Activated CD8-positive, alpha-beta memory T cell treated with anti-CD3 and anti-CD28 coated beads, Interleukin-2, amount 50 U/mL, for 1 hour (primary cell): ENCODE data around the gene RTTN.

Source experiments
- DNase-seq: peaks from one replicate; pipeline ENCODE4 v3.0.0-alpha.2; 2020; ENCODE audit errors: extremely low read depth

RTTN gene

GRCh38 chr18:70028734-70029133, 176.8 kb downstream of the RTTN start:
- DNase-seq = no peak

- no peak for DNase-seq
Measured at GRCh38 chr18:70028084-70028483, 177.4 kb downstream of the RTTN start.

- DNase-seq = no peak
Measured at GRCh38 chr18:70025580-70025979, 179.9 kb downstream of the RTTN start.

GRCh38 chr18:70024829-70025228, 180.7 kb downstream of the RTTN start:
- no peak for DNase-seq

GRCh38 chr18:70024093-70024492, 181.4 kb downstream of the RTTN start:
- DNase-seq = no peak

GRCh38 chr18:70022636-70023035, 182.9 kb downstream of the RTTN start:
- no peak for DNase-seq

- DNase-seq = no peak
Measured at GRCh38 chr18:70021498-70021897, 184.0 kb downstream of the RTTN start.

- DNase-seq = no peak
Measured at GRCh38 chr18:70021043-70021442, 184.4 kb downstream of the RTTN start.

- no peak for DNase-seq
Measured at GRCh38 chr18:70019991-70020390, 185.5 kb downstream of the RTTN start.

- DNase-seq = no peak
Measured at GRCh38 chr18:70019136-70019535, 186.4 kb downstream of the RTTN start.

GRCh38 chr18:70015127-70015526, 190.4 kb downstream of the RTTN start:
- no peak for DNase-seq

- no peak for DNase-seq
Measured at GRCh38 chr18:70005580-70005979, 199.9 kb downstream of the RTTN start.

GRCh38 chr18:70004696-70005095, 200.8 kb downstream of the RTTN start:
- no peak for DNase-seq

GRCh38 chr18:69999656-70000055, 205.8 kb downstream of the RTTN start:
- DNase-seq = no peak

GRCh38 chr18:69998523-69998987, 206.9 kb downstream of the RTTN start:
- DNase-seq = no peak

- no peak for DNase-seq
Measured at GRCh38 chr18:69996951-69997798, 208.3 kb downstream of the RTTN start.

- DNase-seq = no peak
Measured at GRCh38 chr18:69996417-69996816, 209.1 kb downstream of the RTTN start.

GRCh38 chr18:69995774-69996173, 209.7 kb downstream of the RTTN start:
- no peak for DNase-seq

- no peak for DNase-seq
Measured at GRCh38 chr18:69992776-69993175, 212.7 kb downstream of the RTTN start.

GRCh38 chr18:69987870-69988269, 217.6 kb downstream of the RTTN start:
- DNase-seq = no peak

GRCh38 chr18:69985239-69985638, 220.2 kb downstream of the RTTN start:
- DNase-seq = no peak

GRCh38 chr18:69982417-69982816, 223.1 kb downstream of the RTTN start:
- DNase-seq = no peak

GRCh38 chr18:69981948-69982347, 223.5 kb downstream of the RTTN start:
- no peak for DNase-seq
